Head of caudate nucleus (tissue), 42 donors: ENCODE measurements around the gene SPTBN4.
"Not testable (repeated sequence)": the region's sequence is repeated elsewhere in the genome, so short reads cannot be mapped to it uniquely, and the experiment has no call there.

ENCODE experiments used
- DNase-seq, 42 donors: peaks; one replicate each; pipeline versions ENCODE4 v3.0.0 to v3.0.0-alpha.2; 2020 to 2021; ENCODE audit warnings: mixed read lengths in 7 of 42
- intact Hi-C: fragments of 100-400 bp; cut with DNase I; formaldehyde crosslinking; loops from one replicate; pipeline ENCODE4 v1.15.0; 2022

Gene SPTBN4

DNA sequence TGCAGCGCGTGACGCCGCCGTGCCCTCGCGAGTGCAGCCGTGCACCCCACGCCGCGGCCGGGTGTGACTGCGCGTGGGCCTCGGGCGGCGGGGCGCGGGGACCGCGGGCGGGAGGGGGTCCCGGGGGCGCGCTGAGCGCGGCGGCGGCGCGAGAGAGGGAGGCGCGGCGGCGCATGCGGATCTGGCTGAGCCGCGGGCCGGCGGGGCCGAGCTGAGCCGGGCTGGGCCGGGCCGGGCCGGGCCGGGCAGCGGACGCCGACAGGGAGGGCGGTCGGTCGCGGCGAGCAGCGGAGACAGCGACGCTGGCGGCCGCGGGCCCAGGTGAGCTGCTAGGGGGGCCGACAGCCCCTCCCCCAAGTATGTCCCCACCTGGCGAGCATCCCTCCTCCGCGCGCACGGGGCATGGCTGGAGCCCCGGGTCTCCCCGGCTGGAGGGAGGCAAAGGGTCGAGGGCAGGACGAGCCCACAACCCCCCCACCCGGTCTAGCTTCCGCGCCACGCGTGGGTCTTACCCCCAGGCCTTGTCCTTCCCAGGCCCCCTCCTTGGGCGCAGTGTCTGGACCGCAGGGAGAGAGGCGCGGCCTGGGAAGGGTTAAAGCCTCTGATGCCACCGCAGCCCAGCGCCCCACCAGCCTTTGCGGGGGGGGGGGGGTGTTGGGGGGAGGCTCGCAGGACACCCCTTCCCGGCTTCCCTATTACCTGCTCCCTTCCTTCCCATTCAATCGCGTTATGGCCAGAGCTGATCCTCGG, at the start of gene SPTBN4:
Gene SPTBN4, plus strand, starts transcription at position 17 of the 750 bp plus-strand sequence. CDS start 5,621 bp downstream, outside the sequence.
- peak in 12 of 42 donors; percentile 11 to 80 (median 52) for DNase-seq
- intact Hi-C loops: loop anchor here (5.0 kb wide), 1 partner anchor 65 kb away; no protein-coding TSS in a partner anchor

DNA sequence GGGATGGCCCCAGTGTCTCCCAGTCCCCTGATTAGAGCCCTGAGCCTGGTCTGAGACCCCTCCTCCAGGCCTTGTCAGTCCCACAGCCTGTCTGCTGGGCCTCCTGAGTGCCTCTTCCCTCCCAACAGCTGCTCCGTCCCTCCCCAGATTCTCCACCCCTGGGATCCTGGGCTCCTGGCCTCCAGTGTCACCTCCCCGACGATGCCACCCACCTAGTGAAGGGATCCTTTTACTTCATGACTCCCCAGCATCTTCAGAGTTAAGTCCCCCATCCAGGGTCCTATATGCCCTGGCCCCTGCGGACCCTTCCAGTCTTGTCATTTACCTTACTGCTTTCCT, 49.2 kb upstream of the SPTBN4 start:
- intact Hi-C loops: no loop called here
- no peak for DNase-seq

DNA sequence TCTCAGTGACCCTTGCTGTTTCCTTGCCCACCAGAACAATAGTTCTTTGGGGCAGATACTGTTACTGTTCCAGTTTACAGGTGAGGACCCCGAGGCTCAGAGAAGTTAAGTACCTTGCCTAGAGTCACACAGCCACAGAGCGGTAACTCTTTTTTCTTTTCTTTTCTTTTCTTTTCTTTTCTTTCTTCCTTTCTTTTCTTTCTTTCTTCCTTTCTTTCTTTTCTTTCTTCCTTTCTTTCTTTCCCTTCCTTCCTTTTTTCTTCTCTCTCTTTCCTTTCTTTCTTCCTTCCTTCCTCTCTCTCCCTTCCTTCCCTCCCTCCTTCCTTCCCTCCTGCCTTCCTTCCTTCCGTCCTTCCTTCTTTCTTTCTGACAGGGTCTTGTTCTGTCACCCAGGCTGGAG, 48.8 kb upstream of the SPTBN4 start:
- intact Hi-C loops: no loop called here

DNA sequence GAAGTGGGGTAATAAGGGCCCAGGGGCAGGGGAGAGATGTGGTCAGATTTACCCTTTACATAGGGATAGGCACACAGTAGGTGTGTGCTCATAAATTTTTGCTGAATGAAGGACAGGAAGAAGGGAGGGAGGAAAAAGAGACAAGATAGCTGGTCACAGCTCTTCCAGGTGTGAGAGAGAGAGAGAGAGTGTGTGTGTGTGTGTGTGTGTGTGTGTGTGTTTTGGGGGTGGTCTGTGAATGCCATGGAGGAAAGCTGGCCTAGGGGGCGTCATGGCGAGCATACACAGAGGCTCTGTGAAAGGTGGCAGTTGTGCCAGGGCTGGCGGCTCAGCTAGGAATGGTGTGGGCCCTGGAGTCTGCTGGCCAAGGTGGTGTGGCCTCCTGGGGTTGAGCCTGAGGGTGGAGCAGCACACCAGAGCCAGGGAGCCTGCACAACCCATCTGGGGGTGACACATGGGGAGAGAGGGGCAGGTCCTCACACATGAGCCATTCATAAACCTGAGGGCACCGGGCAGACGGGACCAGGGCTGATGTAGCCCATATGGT, 47.7 kb upstream of the SPTBN4 start:
- intact Hi-C loops: no loop called here
- DNase-seq: no peak

More for the DNA sequence above, 48.8 kb upstream of the SPTBN4 start:
- no peak for DNase-seq

DNA sequence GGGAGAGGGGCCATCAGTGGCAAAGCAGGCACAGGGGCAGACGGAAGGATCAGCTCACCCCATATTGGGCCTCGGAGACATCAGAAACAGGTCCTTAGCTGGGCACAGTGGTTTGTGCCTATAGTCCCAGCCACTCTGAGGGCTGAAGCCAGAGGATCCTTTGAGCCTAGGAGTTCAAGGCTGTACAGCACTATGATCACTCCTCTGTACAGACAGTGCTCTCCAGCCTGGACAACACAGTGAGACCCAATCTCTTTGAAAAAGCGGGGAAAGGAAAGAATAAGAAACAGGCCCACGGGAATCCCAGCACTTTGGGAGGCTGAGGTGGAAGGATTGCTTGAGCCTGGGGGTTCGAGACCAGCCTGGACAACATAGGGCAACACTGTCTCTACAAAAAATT, 47.0 kb upstream of the SPTBN4 start:
- intact Hi-C loops: no loop called here

DNA sequence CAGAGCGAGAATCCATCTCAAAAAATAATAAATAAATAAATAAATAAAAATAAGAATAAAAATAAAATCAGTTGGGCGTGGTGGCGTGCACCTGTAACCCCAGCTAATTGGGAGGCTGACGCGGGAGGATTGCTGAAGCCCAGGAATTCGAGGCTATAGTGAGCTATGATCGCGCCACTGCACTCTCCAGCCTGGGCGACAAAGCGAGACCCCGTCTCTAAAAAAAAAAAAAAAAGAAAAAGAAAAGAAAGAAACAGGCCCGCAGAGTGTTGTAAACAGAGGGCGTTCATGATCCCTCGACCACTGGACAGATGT, 46.4 kb upstream of the SPTBN4 start:
- peak in 1 of 42 donors; percentile 21 for DNase-seq
- intact Hi-C loops: no loop called here

More for the DNA sequence above, 47.0 kb upstream of the SPTBN4 start:
- DNase-seq: no peak

DNA sequence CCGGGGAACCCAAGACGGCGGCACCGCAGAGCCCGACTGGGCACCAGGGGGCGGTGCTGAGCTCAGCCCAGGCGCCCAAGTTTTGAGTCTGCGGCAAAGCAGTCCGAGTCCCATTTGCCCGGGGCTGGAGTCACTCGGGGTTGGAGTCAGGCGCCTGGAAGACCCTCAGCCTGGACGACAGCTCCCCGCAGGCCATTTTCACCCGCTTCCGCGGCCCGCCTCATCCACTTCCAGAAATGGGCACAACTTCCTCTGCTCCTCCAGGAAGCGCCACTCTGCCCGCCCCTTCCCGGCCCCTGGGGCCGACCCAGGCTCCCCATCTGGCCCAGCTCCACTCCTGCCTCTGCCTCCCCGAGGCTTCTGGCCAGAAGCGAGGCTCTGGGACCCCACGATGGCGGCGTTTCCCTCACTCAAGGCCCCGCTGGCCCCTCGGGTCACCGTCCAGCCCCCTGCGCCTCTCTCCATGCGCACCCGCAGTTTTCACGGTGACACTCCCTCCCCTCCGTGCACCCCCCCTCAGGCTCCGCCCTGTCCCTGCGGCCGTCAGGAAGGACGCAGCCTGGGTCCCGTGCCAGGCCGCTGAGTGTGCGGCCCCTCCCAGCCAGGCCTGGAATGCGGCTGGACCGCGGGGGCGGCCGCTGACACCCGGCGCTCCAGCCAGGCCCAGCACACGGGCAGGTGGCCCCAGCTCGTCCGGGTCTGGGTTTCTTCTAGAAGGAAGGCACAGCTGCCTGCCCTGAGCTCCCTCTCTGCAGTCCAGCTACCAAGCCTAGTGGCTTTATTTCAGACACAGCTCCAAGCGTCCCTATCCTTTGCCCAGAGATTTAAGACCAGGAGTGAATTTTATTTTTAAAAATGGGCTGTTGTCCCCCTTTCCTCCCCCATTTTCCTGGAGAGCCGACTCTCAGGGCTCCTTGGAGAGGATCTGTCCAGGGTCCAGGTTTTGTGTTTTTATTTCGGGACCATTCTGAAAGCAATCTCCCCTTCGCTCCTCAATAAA, 45.7 kb upstream of the SPTBN4 start:
- DNase-seq: peak; percentile 72 to 93 (median 86)
- intact Hi-C loops: no loop called here

DNA sequence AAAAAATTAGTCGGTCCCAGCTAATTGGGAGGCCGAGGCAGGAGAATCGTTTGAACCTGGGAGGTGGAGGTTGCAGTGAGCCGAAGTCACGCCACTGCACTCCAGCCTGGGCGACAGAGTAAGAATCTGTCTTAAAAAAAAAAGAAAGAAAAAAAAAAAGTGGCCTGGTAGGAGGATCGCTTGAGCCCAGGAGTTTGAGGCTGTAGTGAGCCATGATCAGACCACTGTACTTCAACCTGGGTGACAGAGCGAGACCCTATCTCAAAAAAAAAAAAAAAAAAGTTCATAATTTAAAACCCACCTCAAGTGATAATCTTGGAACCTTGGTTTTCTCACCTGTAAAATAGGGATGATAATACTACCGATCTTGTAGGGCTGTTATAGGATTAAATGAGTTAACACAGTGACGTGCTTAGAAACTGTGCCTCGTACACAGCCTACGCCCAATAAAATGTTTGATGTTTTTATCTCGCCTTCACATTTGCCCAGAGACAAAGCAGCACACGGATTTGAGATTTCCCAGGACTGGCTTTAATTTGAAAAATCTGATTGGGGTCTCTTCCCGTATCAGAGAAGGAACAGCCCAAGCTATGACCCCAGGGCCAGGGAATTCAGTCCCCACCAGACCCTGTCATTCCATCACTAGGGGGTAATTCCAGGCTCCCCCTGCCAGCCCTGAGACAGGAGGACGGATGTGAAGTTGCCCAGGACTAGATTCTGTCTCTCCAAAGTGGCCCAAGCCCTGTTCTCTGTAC, 44.6 kb upstream of the SPTBN4 start:
- DNase-seq: no peak
- intact Hi-C loops: no loop called here

DNA sequence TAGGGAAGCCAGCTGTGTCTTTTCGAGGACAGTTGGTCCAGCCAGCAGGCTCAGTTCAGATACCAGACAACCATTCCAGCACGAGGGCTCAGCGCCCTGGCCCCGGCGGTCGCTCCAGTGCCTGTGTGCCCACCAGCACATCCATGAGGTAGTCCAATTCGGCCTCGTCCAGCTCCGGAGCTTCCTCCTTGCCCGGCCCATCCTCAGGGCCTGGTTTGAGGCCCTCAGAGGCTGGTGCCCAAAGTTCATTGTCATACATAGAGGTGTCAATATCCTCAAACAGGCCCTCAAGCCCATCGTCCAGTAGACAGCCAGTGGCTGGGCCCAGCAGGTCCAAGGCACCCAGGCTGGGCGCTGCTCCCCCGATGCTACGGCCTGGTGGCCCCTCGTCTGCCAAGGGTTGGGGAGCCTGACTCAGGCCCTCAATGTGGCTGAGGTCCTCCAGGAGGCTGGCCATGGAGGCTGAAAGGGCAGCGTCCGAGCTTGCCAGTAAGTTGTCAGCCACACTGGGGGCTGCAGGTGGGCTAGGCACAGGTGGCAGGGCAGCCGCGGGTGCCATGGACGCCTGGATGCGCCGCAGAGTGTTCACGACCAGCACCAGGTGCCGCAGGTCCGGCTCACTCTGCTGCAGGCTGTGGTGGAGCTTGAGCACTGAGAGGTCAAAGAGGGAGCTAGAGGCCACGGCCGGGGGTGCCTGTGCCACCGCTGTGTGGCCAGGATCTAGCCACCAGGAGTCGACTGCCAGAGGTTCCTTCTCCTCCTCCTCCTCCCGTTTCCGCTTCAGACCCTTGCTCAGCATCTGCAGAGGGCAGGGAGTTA, 43.8 kb upstream of the SPTBN4 start:
- intact Hi-C loops: no loop called here
- DNase-seq: no peak

DNA sequence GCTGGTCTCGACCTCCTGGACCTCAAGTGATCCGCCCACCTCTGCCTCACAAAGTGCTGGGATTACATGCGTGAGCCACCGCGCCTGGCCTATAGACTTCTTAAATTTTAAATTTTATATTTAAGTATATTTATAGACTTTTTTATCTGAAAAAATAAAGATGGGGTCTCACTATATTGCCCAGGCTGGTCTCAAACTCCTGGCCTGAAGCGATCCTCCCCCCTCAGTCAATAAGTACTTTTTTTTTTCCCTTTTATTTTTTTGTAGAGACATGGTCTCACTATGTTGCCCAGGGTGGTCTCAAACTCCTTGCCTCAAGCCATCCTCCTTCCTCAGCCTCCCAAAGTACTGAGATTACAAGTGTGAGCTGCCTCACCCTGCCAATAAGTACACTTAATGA, 42.9 kb upstream of the SPTBN4 start:
- intact Hi-C loops: no loop called here
- DNase-seq: no peak

DNA sequence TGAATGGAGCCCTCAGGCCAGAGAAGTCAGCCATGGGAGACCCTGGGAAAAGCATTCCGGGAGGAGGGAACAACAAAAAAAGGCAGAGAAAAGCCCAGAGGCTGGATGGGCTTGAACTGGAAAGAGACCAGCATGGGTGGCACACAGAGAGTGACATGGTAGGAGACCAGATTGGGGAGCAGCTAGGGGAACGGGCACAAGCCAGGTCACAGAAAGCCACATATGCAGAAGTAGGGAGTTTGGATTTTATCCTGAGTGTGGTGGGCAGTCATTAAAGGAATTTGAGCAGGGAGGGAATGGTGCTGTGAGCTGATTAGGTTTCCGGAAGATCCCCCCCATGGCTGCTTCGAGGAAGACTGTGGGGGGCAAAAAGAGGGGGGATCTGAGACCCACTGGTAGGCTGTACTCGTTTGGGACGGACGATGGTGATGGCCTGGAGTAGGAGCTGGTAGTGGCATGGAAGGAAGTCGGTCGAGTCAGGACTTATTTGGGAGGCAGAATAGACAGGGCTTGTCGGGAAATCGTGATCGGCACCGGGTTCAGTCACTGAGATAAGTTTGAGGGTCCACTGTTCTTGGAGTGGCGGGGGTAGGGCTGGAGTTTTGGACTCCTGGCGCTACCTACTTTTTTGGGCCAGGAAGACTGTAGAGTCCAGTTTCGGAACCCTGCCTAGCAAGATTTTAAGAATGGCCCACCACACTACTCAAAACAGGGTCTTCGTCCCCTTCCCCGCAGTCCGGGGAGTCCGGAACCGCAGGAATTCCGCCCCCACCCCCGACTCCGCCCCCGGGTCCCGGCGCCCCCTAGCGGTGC, 42.0 kb upstream of the SPTBN4 start:
- intact Hi-C loops: loop anchor here (5.0 kb wide), 1 partner anchor 118 kb away; no protein-coding TSS in a partner anchor
- peak in 14 of 42 donors; percentile 20 to 86 (median 40) for DNase-seq

DNA sequence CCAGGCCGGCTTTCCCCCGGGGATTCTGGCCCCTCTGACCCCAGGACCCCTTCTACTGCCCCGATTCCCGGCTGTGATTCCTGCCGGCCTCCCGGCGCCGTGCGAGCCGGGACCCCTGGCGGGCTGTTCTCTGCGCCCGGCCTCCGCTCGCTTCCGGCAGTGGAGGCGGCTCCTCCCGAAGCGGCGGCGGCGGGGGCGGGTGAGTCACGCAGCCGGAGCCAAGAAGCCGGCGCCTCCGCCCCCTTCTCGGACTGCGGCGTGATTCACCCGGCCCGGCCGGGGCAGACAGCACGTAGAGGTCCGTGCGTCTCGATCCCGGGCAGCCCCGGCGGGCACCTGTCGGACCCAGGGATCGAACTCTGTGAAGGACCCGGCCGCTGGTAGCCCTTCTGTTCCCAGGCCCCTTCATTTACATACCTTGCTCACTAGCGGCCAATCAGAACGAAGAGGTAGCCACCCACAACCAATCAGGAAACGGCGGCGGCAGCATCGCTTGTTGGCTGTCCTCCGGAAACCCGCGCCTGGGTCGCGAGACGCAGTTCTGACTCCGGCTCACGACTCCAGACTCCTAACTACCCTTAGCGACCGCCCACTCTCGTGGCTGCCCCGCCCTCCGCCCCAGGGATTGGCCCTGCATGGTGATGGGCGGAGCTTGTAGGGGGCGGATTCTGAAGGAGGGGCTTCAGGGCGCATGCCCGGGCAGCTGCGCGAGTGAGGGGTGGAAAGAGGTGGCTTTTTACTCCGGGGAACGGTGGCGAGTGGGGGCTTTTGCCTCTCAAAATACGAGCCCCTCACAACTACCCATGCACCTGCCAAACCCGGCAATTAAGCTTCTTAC, 41.1 kb upstream of the SPTBN4 start, which contains the start of gene SERTAD1:
Gene SERTAD1, minus strand, starts transcription at position 543 of the 838 bp plus-strand sequence. CDS start 2,446 bp downstream, outside the sequence.
- intact Hi-C loops: loop anchor here (5.0 kb wide), 1 partner anchor 118 kb away; no protein-coding TSS in a partner anchor
- peak; percentile 100 for DNase-seq

DNA sequence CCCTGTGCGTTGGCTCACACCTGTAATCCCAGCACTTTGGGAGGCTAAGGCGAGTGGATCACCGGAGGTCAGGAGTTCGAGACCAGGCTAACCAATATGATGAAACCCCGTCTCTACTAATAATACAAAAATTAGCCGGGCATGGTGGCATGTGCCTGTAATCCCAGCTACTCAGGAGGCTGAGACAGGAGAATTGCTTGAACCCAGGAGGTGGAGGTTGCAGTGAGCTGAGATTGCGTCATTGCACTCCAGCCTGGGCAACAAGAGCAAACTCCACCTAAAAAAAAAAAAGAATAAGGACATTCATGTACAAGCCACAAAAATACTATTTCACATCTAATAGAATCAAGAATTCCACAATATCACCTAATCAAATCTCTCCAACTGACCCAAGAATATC, 38.6 kb upstream of the SPTBN4 start:
- intact Hi-C loops: loop anchor here (5.0 kb wide), 1 partner anchor 121 kb away; no protein-coding TSS in a partner anchor
- DNase-seq: not testable (repeated sequence)

DNA sequence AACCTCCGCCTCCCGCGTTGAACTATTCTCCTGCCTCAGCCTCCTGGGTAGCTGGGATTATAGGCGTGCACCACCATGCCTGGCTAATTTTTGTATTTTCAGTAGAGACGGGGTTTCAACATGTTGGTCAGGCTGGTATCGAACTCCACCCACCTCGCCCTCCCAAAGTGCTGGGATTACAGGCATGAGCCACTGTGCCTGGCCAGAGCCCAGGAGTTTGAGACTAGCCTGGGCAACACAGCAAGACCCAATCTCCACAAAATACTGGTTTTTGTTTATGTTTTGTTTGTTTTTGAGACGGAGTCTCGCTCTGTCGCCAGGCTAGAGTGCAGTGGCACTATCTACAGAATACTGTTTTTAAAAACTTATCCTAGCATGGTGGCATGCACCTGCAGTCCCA, 36.6 kb upstream of the SPTBN4 start:
- DNase-seq, intact Hi-C loops: not testable (repeated sequence)

DNA sequence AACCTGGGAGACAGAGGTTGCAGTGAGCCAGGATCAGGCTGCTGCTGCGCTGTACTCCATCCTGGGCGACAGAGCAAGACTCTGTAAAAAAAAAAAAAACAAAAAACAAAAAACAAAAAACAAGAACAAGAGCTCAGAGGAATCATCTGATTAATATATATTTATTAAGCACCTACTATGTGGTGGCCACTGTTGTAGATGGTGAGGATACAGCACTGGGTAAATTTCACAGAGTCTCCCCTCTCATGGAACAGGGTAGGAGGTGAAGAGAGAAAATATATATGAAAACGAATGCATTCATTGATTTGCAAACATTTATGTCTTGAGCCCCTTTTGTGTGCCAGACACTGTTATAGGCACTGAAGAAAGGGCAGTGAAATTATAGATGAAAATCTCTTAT, 35.1 kb upstream of the SPTBN4 start:
- no peak for DNase-seq
- intact Hi-C loops: no loop called here

DNA sequence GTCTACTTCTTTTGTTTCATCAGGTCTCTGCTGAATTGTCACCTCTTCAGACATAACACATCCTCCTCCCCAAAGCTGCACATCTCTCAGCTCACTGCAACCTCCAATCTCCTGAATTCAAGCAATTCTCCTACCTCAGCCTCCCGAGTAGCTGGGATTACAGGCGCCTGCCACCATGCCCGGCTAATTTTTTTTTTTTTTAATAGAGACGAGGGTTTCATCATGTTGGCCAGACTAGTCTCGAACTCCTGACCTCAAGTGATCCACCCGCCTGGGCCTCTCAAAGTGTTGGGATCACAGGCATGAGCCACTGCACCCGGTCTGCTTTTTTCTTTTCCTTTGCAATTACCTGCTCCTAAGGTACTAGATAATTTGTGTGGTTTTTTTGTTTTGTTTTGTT, 34.0 kb upstream of the SPTBN4 start:
- intact Hi-C loops, DNase-seq: not testable (repeated sequence)
